GM19238 (cell line): ENCODE results near the gene ORAI1.
"Not testable (repeated sequence)": the region's sequence is repeated elsewhere in the genome, so short reads cannot be mapped to it uniquely, and the experiment has no call there.

ENCODE experiments used
- DNase-seq: peaks from one replicate; pipeline ENCODE4 v3.0.0; 2011; ENCODE audit warnings: low spot score; ENCODE audit not compliant: insufficient read length

Gene ORAI1

DNA sequence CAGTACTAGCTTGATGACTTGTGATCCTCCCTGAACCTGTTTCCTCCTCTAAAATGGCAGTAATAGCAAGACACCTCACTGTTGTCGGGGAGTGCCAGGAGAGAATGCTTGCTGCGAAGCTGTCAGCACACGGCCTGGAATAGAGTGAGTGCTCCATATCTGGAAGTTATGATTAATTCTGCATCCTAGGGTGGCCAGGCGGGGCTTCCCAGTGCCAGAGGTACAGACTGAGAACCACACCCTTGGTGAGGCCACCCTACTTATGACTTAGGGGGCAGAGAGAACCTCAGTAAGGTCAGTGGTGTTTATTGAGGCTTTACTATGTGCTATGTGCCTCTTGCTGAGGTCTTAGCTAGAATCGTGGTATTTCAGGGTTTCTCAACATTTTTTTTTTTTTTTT lies 23.0 kb downstream of the ORAI1 start:
- no peak for DNase-seq

DNA sequence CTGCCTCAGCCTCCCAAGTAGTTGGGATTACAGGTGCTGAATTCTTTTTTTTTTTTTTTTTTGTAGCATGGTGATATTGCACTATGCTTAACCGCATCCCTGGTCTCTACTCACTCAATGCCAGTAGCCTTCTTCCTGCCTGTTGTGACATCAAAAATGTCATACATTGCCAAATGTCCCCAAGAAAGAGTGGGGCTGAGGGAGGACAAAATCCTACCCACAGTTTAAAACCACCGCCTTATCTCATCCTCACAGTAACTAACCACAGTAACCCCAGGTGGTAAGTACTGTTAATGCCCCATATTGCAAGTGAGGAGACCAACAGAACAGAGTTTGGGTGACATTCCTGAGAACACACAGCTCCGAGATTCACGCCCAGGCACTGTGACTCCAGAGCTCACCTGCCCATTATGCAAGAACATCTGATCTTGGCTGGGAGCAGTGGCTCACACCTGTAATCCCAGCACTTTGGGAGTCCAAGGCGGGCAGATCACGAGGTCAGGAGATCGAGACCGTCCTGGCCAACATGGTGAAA lies 23.6 kb downstream of the ORAI1 start:
- no peak for DNase-seq

DNA sequence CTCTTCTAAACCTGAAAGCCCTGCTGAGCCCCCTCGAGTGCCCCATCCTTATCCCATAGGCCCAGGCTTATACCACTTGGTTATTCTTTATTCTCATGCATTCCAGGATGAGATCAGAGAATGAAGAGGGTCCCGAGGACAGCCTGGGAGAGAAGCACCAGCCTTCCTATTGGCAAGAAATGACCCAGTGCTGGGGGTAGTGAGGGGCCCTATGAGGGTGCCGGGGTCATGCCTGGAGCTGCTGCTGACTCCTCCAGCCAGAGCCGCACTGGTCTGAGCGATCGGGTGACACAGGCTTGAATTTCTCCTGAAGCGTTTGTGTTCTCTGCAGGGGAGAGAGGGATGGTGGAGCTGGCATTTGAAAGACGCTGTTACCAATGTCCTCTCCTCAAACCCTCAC lies 25.0 kb downstream of the ORAI1 start:
- DNase-seq: no peak

DNA sequence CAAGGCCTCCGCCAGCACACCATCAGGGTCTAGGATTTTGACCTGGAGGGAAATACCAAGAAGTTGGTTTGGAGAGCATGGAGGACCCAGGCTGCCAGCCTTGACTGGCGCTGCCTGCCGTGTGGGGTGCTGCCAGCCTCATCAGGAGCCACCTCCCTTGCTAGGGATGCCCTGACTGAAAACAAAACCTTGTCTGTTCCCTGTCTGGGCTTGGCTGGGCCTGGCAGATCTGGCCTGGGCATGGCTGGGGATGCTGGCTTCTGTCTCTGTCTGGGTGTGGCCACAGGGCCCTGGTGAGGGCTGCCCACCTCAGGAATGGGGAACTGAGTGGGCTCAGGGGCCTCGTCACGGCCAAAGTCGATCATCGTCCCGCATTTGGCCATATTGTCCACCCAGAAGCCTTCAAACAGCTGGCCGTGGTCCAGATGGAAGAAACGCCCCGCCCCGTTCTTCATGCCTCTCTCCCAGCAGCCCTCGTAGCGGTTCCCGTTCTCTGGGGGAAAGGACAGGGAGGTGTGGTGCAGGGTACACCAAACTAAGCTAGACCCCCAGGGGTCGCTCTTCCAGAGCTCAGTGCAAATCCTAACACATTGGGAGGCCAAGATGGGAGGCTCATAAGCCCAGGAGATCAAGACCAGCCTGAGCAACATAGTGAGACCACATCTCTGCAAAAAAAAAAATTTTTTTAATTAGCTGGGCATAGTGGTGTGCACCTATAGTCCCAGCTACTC lies 26.6 kb downstream of the ORAI1 start:
- no peak for DNase-seq

DNA sequence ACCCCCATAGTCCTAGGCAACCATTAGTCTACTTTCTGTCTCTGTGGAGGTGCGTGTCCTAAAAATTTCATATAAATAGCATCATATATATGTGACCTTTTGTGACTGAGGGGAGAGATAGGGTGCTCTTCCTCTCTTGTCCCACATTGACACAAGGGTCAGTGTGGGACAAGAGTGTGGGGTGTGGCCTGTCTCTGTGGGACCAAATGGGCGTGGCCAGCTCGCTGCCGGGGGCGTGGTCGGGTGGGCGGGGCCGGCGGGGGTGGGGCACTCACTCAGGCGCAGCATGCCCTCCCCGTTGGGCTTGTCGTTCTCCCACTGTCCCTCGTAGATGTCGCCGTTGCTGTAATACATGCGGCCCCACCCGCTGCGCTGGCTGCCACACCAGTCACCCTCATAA lies 27.7 kb downstream of the ORAI1 start:
- no peak for DNase-seq

DNA sequence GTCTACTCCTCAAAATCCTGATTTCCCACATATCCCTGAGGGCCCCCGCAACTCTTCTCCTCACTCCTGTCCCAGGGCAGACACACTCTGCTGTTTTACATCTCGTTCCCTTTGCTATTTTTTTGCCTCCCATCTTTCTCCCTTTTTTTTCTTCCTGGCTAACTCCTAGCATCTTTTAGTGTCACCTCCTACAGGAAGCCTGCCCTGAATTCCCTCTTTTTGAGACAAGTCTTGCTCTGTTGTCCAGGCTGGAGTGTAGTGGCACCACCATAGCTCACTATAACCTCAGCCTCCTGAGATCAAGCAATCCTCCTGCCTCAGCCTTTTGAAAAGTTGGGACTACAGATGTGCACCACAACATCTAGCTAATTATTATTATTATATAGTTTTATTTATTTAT lies 29.8 kb downstream of the ORAI1 start:
- no peak for DNase-seq

DNA sequence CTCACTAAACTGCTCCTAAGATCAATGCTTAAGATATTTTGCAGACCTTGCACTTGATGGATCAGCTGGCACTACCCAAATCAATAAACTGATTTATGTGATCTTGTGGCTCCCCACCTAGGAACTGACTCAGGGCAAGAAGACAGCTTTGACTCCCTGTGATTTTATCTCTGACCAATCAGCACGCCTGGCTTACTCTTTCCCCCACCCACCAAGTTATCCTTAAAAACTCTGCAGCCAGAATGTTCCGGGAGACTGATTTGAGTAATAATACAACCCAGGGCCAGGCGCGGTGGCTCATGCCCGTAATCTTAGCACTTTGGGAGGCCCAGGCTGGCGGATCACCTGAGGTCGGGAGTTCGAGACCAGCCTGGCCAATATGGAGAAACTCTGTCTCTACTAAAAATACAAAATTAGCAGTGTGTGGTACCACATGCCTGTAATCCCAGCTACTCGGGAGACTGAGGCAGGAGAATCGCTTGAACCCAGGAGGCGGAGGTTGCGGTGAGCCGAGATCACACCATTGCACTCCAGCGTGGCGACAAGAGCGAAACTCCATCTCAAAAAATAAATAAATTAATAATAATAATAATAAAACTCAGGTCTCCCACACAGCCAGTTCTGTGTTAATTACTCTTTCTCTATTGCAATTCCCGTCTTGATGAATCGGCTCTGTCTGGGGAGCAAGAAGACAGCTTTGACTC lies 31.1 kb downstream of the ORAI1 start:
- no peak for DNase-seq

DNA sequence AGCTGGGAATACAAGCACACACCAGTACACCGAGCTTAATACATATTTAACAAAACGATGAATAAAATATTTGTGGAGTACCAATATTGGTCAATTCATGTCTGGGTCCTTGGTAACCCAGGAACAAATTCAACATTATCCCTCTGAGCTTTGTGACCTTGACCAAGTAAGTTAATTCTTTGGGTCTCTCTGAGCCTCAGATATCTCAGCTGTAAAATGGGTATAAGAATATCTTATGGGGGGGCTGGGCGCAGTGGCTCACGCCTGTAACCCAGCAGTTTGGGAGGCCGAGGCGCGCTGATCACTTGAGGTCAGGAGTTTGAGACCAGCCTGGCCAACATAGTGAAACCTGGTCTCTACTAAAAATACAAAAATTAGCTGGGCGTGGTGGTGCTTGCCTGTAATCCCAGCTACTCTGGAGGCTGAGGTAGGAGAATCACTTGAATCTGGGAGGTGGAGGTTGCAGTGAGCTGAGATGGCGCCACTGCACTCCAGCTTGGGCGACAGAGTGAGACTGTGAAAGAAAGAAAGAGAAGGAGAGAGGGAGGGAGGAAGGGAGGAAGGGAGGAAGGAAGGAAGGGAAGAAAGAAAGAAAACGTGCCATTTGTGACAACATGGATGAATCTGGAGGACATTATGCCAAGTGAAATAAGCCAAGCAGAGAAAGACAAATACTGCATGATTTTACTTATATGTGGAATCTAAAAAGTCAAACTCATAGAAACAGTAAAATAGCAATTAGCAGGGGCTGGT lies 35.2 kb downstream of the ORAI1 start:
- DNase-seq: not testable (repeated sequence)

DNA sequence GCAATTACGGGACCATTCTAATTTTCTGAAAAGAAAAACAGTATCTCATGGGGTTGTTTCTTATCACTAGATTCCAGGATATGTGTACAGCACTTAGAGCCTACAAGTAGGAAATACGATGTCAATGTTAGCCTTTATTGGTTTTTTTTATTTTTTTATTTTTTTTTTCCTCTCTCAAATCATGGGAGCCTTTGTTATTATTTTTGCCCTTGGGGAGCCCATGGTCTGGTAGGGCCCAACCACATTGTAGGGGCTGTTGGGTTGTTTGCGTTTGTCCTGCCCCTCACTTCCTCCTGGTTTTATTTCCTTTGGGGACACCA lies 37.2 kb downstream of the ORAI1 start:
- DNase-seq: no peak

DNA sequence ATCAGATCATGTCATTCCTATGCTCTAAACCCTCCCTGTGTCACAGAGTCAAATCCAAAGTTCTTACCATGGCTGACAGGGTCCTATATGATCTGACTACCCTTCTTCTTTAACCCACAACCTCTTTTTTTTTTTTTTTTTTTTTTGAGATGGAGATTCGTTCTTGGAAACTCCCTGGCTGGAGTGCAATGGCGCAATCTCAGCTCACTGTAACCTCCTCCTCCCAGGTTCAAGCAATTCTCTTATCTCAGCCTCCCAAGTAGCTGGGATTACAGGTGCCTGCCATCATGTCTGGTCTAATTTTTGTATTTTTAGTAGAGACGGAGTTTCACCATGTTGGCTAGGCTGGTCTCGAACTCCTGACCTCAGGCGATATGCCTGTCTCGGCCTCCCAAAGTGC lies 40.5 kb downstream of the ORAI1 start:
- DNase-seq: not testable (repeated sequence)

DNA sequence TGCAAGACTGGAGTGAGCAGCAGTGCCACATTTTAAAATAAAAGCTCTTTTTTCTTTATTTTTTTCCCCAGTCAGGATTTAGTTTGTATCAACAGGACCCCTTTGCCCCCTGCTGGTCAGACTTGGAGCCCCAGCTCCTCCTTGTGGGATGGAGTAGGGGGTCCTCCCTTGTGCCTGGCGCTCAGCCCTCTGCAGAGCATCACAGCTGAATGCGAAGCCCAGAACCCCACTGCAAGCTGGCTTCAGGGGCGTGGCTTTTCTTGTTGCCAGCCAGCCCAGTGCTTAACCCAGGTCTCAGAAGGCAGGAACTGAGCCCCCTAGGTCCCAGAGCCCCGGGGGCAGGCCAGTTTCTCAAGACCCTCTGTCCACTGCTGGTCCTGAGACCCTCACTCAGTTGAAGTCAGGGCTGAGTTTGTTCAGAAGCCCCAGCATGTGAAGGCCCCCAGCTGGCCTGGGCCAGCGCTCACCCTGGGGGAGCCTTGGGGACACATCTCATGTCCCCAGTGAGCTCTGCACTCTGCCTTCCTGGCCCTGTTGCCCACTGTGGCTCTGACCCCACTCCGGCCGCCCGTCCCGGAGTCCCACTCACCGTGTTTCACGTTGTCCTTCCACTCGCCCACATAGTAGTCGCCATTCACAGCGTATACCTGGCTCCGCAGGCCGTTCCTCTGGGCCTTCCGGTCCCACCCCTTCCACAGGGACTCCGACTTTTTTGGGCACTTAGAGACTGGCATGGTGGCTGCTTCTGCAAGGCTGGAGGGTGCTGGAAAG lies 42.6 kb downstream of the ORAI1 start:
- no peak for DNase-seq

DNA sequence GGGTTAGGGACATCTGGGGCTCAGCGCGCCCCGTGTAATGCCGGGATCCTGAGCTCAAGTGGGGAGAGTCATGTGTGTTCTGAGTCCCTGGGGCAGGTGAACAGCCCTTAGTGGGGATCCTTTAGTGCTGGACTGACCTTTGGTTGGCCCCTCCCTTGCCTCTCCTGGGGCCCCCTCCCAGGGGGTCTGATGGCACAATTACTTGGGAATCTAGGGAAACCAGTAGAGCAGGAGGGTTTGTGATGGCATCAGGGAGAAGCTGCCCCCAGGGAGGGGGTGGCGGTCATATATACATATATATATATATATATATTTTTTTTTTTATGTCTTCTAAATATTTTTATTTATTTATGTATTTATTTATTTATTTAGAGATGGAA lies 43.2 kb downstream of the ORAI1 start, which contains the start of gene MORN3:
MORN3 (minus strand) TSS at position 134 of the 380 bp plus-strand sequence. CDS start 171 bp downstream, outside the sequence.
- no peak for DNase-seq

DNA sequence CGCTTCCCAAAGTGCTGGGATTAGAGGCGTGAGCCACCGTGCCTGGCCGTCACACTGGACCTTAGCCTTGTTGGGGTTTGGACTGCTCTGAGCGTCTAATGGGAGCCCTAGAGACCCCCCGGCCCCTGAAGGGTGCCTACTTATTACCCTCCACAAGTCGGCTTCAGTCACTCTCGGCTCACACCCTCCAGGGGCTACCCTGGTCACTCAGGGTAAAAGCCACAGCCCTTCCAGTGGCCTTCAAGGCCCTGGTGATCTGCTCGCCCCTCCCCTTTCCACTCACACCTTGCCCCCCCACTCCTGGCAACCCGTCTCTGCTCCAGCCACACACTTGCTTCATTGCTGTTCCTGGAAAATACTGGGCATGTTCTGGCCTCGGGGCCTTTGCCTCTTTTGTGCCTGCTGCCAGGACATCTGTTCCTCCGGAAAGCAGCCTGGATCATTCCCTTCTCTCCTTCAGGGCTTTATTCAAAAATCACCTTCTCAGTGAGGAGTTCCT lies 46.7 kb downstream of the ORAI1 start:
- no peak for DNase-seq

DNA sequence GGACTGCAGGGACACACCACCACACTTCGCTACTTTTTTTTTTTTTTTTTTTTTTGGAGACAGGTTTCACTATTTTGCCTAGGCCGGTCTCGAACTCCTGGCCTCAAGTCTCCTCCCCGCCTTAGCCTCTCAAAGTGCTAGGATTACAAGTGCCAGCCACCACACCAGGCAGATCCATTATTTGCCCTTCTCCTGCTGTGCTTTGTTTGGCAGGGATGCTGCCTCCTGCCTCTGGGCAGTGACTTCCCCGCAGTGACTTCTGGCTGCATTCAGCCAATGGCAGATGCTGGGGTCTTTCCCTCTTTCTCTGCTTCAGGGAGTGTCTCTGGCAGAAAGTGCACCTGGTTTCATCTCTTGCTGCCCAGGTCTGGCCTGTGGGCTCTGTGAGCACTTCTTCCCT lies 49.9 kb downstream of the ORAI1 start:
- no peak for DNase-seq

DNA sequence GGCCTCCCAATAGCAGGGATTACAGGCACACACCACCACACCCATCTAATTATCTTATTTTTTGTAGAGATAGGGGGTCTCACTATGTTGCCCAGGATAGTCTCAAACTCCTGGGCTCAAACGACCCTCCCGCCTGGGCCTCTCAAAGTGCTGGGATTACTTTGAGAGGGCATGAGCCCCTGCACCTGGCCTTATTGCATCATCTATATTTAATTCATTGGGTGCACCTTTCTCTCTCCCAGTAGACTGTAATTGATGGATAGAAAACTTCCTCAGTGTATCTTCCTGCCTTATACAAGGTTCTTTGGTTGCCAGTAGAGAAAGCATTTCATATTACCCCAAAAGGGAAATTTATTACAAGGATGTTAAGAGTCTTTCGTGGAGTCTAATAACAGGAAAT lies 52.0 kb downstream of the ORAI1 start:
- DNase-seq: no peak

DNA sequence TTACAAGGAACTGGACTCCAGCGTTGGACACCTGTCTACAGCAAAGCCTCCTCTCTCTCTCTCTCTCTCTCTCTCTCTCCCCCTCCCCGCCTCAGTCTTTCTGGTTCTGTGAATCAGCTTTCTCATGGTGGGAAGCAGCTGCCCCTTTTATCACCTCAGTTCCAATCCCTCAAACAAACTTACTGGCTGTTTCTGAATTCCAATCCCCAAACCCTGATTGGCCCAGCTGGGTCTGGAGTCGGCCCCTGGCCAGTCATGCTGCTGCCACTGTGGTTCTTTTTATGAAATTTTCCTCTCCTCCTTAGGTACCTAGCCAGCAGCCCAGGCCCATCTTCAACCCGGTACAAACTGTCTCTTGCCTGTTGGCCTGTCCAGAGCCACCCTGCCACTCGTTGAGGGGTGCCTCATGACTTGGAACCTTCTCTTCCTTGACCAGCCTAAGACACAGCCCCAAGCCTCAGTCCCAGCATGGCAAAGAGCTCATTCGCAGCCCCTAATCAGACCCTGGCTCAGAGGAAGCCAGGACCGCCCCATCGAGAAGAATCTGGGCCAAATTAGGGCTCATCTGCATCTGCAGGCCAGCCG lies 52.5 kb downstream of the ORAI1 start:
- DNase-seq: no peak

DNA sequence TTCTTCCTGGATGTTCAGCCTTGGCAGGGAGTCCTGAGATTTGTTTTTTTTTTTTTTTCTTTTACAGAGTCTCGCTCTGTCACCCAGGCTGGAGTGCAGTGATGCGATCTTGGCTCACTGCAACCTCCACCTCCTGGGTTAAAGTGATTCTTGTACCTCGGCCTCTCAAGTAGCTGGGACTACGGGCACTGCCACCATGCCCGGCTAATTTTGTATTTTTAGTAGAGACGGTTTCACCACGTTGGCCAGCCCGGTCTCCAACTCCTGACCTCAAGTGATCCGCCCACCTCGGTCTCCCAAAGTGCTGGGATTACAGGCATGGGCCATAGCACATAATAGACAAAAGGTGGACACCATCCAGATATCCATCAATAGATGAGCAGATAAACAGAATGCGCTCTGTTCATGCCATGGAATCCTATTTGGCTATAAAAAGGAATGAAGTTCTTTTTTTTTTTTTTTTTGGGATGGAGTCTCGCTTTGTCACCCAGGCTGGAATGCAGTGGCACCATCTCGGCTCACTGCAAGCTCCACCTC lies 53.4 kb downstream of the ORAI1 start:
- DNase-seq: not testable (repeated sequence)

DNA sequence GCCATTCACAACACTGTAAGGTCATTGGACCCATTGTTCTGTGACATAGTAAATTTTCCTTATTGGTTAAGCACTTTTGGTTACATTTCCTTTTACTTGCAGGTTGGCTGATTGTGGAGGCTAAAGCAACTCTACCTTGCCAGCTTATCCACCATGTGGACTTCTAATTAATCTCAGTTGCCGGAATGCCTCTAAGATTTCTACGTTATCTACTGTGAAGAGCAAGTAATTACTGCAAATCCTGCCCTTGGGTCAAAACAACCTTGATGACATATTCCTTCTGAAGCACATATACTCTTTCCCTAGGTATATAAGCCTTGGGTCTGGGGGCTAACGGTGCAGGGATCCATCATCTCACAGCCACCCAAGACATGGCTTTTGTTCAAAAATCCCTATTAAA lies 62.6 kb downstream of the ORAI1 start:
- DNase-seq: no peak

DNA sequence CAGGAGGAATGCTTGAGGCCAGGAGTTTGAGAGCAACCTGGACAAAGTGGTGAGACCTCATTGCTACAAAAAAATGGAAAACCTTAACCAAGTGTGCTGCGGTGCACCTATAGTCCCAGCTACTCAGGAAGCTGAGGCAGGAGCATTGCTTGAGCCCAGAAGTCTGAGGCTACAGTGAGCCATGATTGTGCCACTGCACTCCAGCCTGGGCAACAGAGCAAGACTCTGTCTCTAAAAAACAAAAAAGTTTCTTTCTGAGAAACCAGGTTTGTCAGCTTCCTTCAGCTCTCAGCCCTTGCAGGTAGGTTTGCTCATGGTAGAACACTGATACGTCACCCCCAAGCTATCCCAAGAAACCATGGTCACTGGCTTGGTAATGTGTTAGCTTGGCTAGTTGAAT lies 63.1 kb downstream of the ORAI1 start:
- DNase-seq: no peak
